ENCODE results near the gene ARID3A. TPM values are rescaled to one million over a fixed set of nuclear protein-coding genes. Genes with fewer than 3 reads are reported as not detected.
A peak's percentile ranks its signal among the peaks of the same experiment; 100 is the strongest.

ARID3A gene
- total RNA-seq, 1 experiment from 2014 or later = 10.2 TPM

DNA sequence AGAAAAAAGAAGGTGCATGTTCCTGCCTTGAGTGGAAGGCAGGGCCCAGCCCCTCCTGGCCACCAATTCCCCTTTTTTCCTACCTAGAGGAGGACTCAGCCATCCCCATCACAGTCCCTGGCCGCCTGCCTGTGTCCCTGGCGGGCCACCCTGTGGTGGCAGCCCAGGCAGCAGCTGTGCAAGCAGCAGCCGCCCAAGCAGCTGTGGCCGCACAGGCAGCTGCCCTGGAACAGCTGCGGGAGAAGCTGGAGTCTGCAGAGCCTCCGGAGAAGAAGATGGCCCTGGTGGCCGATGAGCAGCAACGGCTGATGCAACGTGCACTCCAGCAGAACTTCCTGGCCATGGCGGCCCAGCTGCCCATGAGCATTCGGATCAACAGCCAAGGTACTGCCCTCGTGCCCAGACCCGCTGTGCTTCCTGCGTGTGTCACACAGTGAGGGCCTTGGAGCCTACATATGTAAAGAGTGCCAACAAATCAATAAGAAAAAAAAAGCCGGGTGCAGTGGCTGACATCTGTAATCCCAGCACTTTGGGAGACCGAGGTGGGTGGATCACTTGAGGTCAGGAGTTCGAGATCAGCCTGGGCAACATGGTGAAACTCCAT is 40.8 kb downstream of the ARID3A start:
- peaks cover 4% of the 10 kb centered on the region for H3K4me1 Mint-ChIP-seq (ENCODE audit: insufficient read depth, unreplicated experiment)
- H3K9me3 Mint-ChIP-seq (ENCODE audit: unreplicated experiment) = no peaks in the 10 kb centered on the region
- ChIA-PET CTCF (interaction anchor here (1.0 to 2.0 kb wide), 2 partner anchors 16 to 44 kb away, joined by 3 to 8 read pairs; no protein-coding TSS in a partner anchor), POLR2A (interaction anchor here (0.6 to 1.3 kb wide), 4 partner anchors 18 to 215 kb away, joined by 3 to 5 read pairs (median 3); partner anchors contain the start of gene WDR18)
- H3K27me3 Mint-ChIP-seq (ENCODE audit: insufficient read depth, unreplicated experiment) = no peaks in the 10 kb centered on the region
- peaks cover 75% of the 10 kb centered on the region for H3K36me3 Mint-ChIP-seq (ENCODE audit: insufficient read depth, unreplicated experiment)
- TF ChIP-seq, protein P1, sequence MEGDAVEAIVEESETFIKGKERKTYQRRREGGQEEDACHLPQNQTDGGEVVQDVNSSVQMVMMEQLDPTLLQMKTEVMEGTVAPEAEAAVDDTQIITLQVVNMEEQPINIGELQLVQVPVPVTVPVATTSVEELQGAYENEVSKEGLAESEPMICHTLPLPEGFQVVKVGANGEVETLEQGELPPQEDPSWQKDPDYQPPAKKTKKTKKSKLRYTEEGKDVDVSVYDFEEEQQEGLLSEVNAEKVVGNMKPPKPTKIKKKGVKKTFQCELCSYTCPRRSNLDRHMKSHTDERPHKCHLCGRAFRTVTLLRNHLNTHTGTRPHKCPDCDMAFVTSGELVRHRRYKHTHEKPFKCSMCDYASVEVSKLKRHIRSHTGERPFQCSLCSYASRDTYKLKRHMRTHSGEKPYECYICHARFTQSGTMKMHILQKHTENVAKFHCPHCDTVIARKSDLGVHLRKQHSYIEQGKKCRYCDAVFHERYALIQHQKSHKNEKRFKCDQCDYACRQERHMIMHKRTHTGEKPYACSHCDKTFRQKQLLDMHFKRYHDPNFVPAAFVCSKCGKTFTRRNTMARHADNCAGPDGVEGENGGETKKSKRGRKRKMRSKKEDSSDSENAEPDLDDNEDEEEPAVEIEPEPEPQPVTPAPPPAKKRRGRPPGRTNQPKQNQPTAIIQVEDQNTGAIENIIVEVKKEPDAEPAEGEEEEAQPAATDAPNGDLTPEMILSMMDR (IDR thresholded peaks at IDR 0.05; ENCODE audit: unreplicated experiment) = no peak
- H3K4me3 Mint-ChIP-seq (ENCODE audit: unreplicated experiment) = no peak overlapping the region
- H3K27ac Mint-ChIP-seq (ENCODE audit: low read depth, unreplicated experiment) = no peak overlapping the region
- intact Hi-C loops (cut with micrococcal nuclease) = no loop called here
- BruUV-seq (replicated peaks) = no TSS peak
- no peak for DNase-seq (ENCODE audit: unreplicated experiment)

DNA sequence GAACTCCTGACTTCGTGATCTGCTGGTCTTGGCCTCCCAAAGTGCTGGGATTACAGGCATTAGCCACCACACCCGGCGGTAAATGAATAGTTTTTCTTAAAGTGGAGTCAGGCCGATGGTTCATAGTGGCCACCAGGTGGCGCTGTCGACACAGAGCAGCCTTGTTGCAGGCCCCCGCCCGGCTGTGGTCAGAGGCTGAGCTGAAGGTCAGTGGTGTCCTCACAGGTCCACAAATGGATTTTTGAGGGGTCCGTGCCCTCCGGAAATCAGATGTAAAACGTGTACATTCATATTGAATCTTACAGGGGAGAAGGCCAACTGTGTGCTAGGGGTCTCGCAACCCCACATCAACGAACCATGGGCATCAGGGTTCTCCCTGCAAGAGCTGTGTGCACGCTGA is 44.9 kb downstream of the ARID3A start:
- Mint-ChIP-seq H3K4me3 (ENCODE audit: unreplicated experiment) (no peak overlapping the region), H3K36me3 (ENCODE audit: insufficient read depth, unreplicated experiment) (peaks cover 64% of the 10 kb centered on the region), H3K27ac (ENCODE audit: low read depth, unreplicated experiment) (no peak overlapping the region), H3K9me3 (ENCODE audit: unreplicated experiment) (no peaks in the 10 kb centered on the region), H3K27me3 (ENCODE audit: insufficient read depth, unreplicated experiment) (no peaks in the 10 kb centered on the region), H3K4me1 (ENCODE audit: insufficient read depth, unreplicated experiment) (no peaks in the 10 kb centered on the region)
- intact Hi-C loops (cut with micrococcal nuclease) = no loop called here
- POLR2A ChIA-PET = no interaction called here
- BruUV-seq (replicated peaks) = no TSS peak
- CTCF ChIA-PET = interaction anchor here (0.6 to 2.5 kb wide), 8 partner anchors 11 to 206 kb away, joined by 3 to 9 read pairs (median 4); no protein-coding TSS in a partner anchor
- no peak for DNase-seq (ENCODE audit: unreplicated experiment)
- TF ChIP-seq, protein P1 (IDR thresholded peaks at IDR 0.05; ENCODE audit: unreplicated experiment) = peak; percentile 79

DNA sequence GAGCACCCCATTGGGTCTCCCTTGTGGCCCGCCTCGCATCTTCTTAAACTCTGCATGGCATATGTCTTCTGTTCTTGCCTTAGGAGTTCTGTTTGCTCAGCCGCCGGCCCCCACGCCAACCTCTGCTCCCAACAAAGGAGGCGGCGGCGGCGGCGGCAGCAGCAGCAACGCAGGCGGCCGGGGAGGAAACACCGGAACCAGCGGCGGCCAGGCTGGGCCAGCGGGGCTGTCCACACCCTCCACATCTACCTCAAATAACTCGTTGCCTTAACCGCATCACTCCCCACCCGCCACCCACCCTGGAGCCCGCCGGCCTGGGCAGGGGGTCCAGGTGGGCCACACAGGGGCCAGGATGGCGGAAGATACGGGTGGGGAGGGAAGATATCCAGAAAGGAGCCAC is 46.0 kb downstream of the ARID3A start:
- ChIA-PET POLR2A (no interaction called here), CTCF (interaction anchor here (0.8 to 1.8 kb wide), 4 partner anchors 10 to 54 kb away, joined by 4 to 8 read pairs (median 6); no protein-coding TSS in a partner anchor)
- Mint-ChIP-seq H3K4me3 (ENCODE audit: unreplicated experiment) (no peak overlapping the region), H3K9me3 (ENCODE audit: unreplicated experiment) (no peaks in the 10 kb centered on the region), H3K27ac (ENCODE audit: low read depth, unreplicated experiment) (no peak overlapping the region), H3K36me3 (ENCODE audit: insufficient read depth, unreplicated experiment) (peaks cover 59% of the 10 kb centered on the region), H3K4me1 (ENCODE audit: insufficient read depth, unreplicated experiment) (no peaks in the 10 kb centered on the region), H3K27me3 (ENCODE audit: insufficient read depth, unreplicated experiment) (no peaks in the 10 kb centered on the region)
- no peak for DNase-seq (ENCODE audit: unreplicated experiment)
- TF ChIP-seq, protein P1 (IDR thresholded peaks at IDR 0.05; ENCODE audit: unreplicated experiment) = no peak
- BruUV-seq (replicated peaks) = no TSS peak
- intact Hi-C loops (cut with micrococcal nuclease) = no loop called here

DNA sequence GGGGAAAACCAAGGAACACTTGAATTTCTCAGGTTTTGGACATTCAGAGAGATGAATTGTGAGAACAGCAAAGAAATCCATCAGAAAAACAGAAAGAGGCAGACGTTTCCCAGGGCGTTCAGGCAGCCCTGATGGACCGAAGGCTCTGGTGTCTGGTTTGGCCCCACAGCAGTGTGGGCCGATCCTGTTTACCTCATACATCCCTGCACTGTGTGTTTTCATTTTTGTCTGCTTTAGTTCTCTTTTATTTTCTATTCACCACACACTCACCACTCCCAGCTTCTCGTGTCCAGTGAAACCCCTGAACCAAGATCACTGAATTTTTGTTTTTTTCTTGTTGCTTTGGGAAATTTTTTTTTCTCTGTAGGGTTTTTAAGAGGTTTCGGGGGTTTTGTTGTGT is 46.4 kb downstream of the ARID3A start:
- no peak overlapping the region for H3K4me3 Mint-ChIP-seq (ENCODE audit: unreplicated experiment)
- H3K9me3 Mint-ChIP-seq (ENCODE audit: unreplicated experiment) = no peaks in the 10 kb centered on the region
- ChIA-PET CTCF (interaction anchor here (1.0 to 1.8 kb wide), 3 partner anchors 10 to 52 kb away, joined by 4 to 8 read pairs (median 7); no protein-coding TSS in a partner anchor), POLR2A (no interaction called here)
- no peak overlapping the region for H3K27ac Mint-ChIP-seq (ENCODE audit: low read depth, unreplicated experiment)
- TF ChIP-seq, protein P1 (IDR thresholded peaks at IDR 0.05; ENCODE audit: unreplicated experiment) = no peak
- H3K27me3 Mint-ChIP-seq (ENCODE audit: insufficient read depth, unreplicated experiment) = no peaks in the 10 kb centered on the region
- intact Hi-C loops (cut with micrococcal nuclease) = no loop called here
- BruUV-seq (replicated peaks) = no TSS peak
- DNase-seq (ENCODE audit: unreplicated experiment) = no peak
- peaks cover 54% of the 10 kb centered on the region for H3K36me3 Mint-ChIP-seq (ENCODE audit: insufficient read depth, unreplicated experiment)
- no peaks in the 10 kb centered on the region for H3K4me1 Mint-ChIP-seq (ENCODE audit: insufficient read depth, unreplicated experiment)
